Natural killer cell (primary cell): ENCODE measurements around the gene NKX6-1. TPM values are rescaled to one million over a fixed set of nuclear protein-coding genes. Genes with fewer than 3 reads are reported as not detected.

Experiments used
- ATAC-seq, 3 donors: fragments of 150-1000 bp in 2 of 3; fragments of 200-7000 bp in 1 of 3; cut with Tn5 transposase; 1 replicate in 1 of 3; 2 replicates in 2 of 3; pipeline ENCODE4 v1.10.0; 2021; ENCODE audit warnings: mild to moderate bottlenecking in 2 of 3, moderate library complexity in 2 of 3
- DNase-seq, 2 donors: peaks; one replicate each; pipeline versions ENCODE4 v3.0.0 to v3.0.0-alpha.2; 2013 to 2021; ENCODE audit warnings: mixed read lengths in 1 of 2
- H3K27ac ChIP-seq: one replicate; pipeline ENCODE4 v1.5.1; 2013; ENCODE audit warnings: mild to moderate bottlenecking, low read length
- H3K27me3 ChIP-seq: one replicate; pipeline ENCODE4 v1.6.1; 2013; ENCODE audit warnings: low read length; ENCODE audit not compliant: control insufficient read depth, insufficient read depth
- H3K36me3 ChIP-seq: one replicate; pipeline ENCODE4 v1.6.1; 2013; ENCODE audit warnings: low read length; ENCODE audit not compliant: control insufficient read depth, insufficient read depth
- H3K4me1 ChIP-seq: one replicate; pipeline ENCODE4 v1.6.1; 2013; ENCODE audit warnings: low read length; ENCODE audit not compliant: control insufficient read depth, insufficient read depth
- H3K4me3 ChIP-seq: one replicate; pipeline ENCODE4 v1.5.1; 2013; ENCODE audit warnings: low read length
- H3K9me3 ChIP-seq: one replicate; pipeline ENCODE4 v1.6.1; 2013; ENCODE audit warnings: low read length; ENCODE audit not compliant: control insufficient read depth, insufficient read depth
- H3K27ac Mint-ChIP-seq, 2 donors: one replicate each; pipeline ENCODE4 v1.8.0; 2022; ENCODE audit warnings: mild to moderate bottlenecking in 2 of 2, mixed read lengths in 2 of 2, moderate library complexity in 1 of 2
- H3K27me3 Mint-ChIP-seq, 2 donors: one replicate each; pipeline ENCODE4 v1.8.0; 2022; ENCODE audit warnings: low read depth in 2 of 2, mixed read lengths in 2 of 2
- H3K36me3 Mint-ChIP-seq: one replicate; pipeline ENCODE4 v1.8.0; 2022; ENCODE audit warnings: mixed read lengths
- H3K4me1 Mint-ChIP-seq, 2 donors: one replicate each; pipeline ENCODE4 v1.8.0; 2022; ENCODE audit warnings: mixed read lengths in 2 of 2
- H3K4me3 Mint-ChIP-seq: one replicate; pipeline ENCODE4 v1.8.0; 2022; ENCODE audit warnings: mild to moderate bottlenecking, moderate library complexity, mixed read lengths
- H3K9me3 Mint-ChIP-seq, 2 donors: one replicate each; pipeline ENCODE4 v1.8.0; 2022; ENCODE audit warnings: mixed read lengths in 2 of 2
- WGBS: methylation state at CpG from one replicate; pipeline ENCODE4 v1.1.7; 2013; ENCODE audit warnings: missing lambda C conversion rate; ENCODE audit not compliant: insufficient coverage; 5-methylcytosine and 5-hydroxymethylcytosine counted together
- intact Hi-C: fragments of 100-400 bp; cut with micrococcal nuclease; formaldehyde crosslinking; loops from one replicate; pipeline ENCODE4 v1.14.2; 2022
- total RNA-seq, 4 donors: library from RNA; stranded (reverse); fragments of 120-200 nt in 1 of 4; gene quantifications; one replicate each; pipeline versions ENCODE4 v1.2.3 to v1.2.4, GENCODE V29; 2013 to 2022
- TF ChIP-seq, protein P1 (sequence below): fragments of 200-600 bp; IDR thresholded peaks from one replicate; pipeline ENCODE4 v1.8.0; 2022; ENCODE audit warnings: antibody characterized with exemption

Gene NKX6-1
- total RNA-seq, 3 donors from 2014 or later (not counting 1 experiment from before 2014, with no cell fraction given) = not detected

DNA sequence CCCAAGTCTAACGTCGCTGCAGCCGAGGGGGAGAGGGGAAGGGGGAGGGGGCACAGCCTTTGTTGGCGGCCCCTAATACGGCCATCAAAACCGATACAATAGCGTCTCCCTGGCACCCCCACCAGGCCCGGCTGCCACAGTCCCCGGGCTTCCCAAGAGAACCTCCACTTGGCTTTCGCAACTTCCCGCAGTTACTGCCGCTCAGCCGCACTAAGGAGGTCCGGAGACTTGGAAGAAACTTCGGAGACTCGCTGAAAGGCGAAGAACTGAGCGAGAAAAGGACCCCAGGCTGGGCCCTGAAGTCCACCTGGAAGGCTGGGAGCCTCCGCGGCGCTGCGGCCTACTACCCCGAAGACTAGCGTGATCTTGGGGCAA is 2.8 kb downstream of the NKX6-1 start:
- WGBS = 10% methylated on average over 24 of the region's 24 CpGs
- ATAC-seq = no peak

DNA sequence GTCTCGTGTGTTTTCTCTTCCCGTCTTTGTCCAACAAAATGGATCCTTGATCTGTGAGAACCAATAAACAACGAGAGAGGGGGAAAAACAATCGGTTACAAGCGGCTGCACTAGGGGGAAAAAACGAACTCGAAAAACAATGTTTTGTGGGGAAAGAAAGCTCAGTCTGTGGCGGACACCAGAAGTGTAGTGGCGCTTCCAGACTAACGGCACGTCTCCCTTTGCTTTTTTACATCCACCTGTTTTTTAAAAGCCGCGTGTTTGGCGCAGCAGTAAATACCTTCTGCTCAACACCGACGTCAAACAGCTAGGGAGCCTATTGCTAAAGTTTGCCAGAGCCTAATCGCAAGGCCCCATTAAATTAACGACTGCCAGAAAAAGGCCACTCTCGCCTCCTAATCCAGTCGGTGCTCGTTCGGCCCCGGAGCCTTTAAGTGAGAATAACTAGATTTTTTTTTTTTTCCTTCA is 3.3 kb downstream of the NKX6-1 start:
- Histone ChIP-seq H3K4me1 (peaks cover 31% of the 10 kb centered on the region), H3K27me3 (peaks cover 74% of the 10 kb centered on the region), H3K27ac (no peak overlapping the region), H3K9me3 (peaks cover 4% of the 10 kb centered on the region), H3K36me3 (no peaks in the 10 kb centered on the region), H3K4me3 (no peak overlapping the region)
- Mint-ChIP-seq H3K4me1 (peaks cover 0 to 25% of the 10 kb centered on the region in 2 donors), H3K9me3 (peaks cover 0 to 3% of the 10 kb centered on the region in 2 donors), H3K4me3 (no peak overlapping the region), H3K36me3 (peaks cover 16% of the 10 kb centered on the region), H3K27ac (no peak overlapping the region), H3K27me3 (peaks cover 67 to 76% of the 10 kb centered on the region in 2 donors)
- intact Hi-C loops = no loop called here
- ATAC-seq (no peak), DNase-seq (no peak)
- TF ChIP-seq, protein P1, sequence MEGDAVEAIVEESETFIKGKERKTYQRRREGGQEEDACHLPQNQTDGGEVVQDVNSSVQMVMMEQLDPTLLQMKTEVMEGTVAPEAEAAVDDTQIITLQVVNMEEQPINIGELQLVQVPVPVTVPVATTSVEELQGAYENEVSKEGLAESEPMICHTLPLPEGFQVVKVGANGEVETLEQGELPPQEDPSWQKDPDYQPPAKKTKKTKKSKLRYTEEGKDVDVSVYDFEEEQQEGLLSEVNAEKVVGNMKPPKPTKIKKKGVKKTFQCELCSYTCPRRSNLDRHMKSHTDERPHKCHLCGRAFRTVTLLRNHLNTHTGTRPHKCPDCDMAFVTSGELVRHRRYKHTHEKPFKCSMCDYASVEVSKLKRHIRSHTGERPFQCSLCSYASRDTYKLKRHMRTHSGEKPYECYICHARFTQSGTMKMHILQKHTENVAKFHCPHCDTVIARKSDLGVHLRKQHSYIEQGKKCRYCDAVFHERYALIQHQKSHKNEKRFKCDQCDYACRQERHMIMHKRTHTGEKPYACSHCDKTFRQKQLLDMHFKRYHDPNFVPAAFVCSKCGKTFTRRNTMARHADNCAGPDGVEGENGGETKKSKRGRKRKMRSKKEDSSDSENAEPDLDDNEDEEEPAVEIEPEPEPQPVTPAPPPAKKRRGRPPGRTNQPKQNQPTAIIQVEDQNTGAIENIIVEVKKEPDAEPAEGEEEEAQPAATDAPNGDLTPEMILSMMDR = no peak
- WGBS = 12% methylated on average over 23 of the region's 23 CpGs

More for the DNA sequence above, 2.8 kb downstream of the NKX6-1 start:
- Histone ChIP-seq H3K9me3 (peaks cover 4% of the 10 kb centered on the region), H3K27me3 (peaks cover 78% of the 10 kb centered on the region), H3K36me3 (no peaks in the 10 kb centered on the region), H3K4me1 (peaks cover 31% of the 10 kb centered on the region), H3K4me3 (no peak overlapping the region), H3K27ac (no peak overlapping the region)
- no peak overlapping the region for H3K27ac Mint-ChIP-seq
- peaks cover 11% of the 10 kb centered on the region for H3K36me3 Mint-ChIP-seq
- H3K9me3 Mint-ChIP-seq = peaks cover 0 to 3% of the 10 kb centered on the region in 2 donors
- H3K4me1 Mint-ChIP-seq = peaks cover 0 to 25% of the 10 kb centered on the region in 2 donors
- intact Hi-C loops = no loop called here
- TF ChIP-seq, protein P1 = no peak
- no peak overlapping the region for H3K4me3 Mint-ChIP-seq
- no peak for DNase-seq
- peaks cover 67 to 76% of the 10 kb centered on the region in 2 donors for H3K27me3 Mint-ChIP-seq

DNA sequence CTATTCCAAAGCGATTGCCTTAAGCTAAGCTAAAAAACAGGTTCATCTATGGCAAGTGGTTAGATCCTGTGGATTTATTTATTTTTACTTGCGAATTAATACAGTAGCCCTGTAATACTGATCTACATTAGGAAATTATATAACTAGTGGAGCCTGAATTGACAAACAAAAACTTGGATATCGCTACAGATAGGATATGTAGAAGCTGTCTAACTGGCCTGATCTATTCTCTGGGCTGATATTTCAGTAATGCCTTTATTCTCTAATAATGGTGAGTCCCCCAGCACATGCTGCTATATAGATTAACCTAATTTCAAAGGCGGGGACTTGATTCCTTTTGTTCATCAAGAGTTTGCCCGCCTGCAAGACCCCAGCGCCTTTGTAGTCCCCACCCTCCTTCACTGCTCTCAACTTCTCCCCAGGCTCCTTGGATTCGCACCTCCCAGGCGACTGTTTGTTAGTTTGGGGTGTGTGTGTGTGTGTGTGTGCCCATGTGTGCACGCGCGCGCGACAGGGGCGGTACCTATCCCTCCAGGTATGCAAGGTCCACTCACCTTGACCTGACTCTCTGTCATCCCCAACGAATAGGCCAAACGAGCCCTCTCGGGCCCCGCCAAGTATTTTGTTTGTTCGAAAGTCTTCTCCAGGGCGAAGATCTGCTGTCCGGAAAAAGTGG is 3.8 kb downstream of the NKX6-1 start:
- Histone ChIP-seq H3K4me3 (no peak overlapping the region), H3K27ac (no peak overlapping the region), H3K27me3 (peaks cover 73% of the 10 kb centered on the region), H3K36me3 (no peaks in the 10 kb centered on the region), H3K9me3 (peaks cover 4% of the 10 kb centered on the region), H3K4me1 (peaks cover 31% of the 10 kb centered on the region)
- Mint-ChIP-seq H3K4me1 (peaks cover 0 to 25% of the 10 kb centered on the region in 2 donors), H3K27me3 (peaks cover 66 to 76% of the 10 kb centered on the region in 2 donors), H3K9me3 (peaks cover 0 to 6% of the 10 kb centered on the region in 2 donors), H3K36me3 (peaks cover 13% of the 10 kb centered on the region), H3K4me3 (no peak overlapping the region), H3K27ac (no peak overlapping the region)
- WGBS = 23% methylated on average over 18 of the region's 21 CpGs
- DNase-seq (no peak), ATAC-seq (no peak)
- intact Hi-C loops = no loop called here
- TF ChIP-seq, protein P1 = no peak
